A673 (cell line): ENCODE results near the gene PPTC7. TPM values are rescaled to one million over a fixed set of nuclear protein-coding genes. Genes with fewer than 3 reads are reported as not detected.
"Not testable (repeated sequence)": the region's sequence is repeated elsewhere in the genome, so short reads cannot be mapped to it uniquely, and the experiment has no call there.

ENCODE experiments used
- BruUV-seq: library from RNA; stranded (reverse); fragments of 400-500 nt; replicated peaks from 2 replicates; lab custom pipeline; 2021; lab: Mats Ljungman, UMichigan
- CTCF ChIA-PET: fragments of 300-600 bp; sonication (Branson Sonifier 250); formaldehyde crosslinking; loops from one replicate; lab custom pipeline; 2022; ENCODE audit warnings: antibody characterized with exemption; lab: Charles Lee
- POLR2A ChIA-PET: fragments of 300-600 bp; sonication (Branson Sonifier 250); formaldehyde crosslinking; loops from one replicate; lab custom pipeline; 2022; ENCODE audit warnings: antibody characterized with exemption; ENCODE audit not compliant: low non-redundant PET; lab: Charles Lee
- DNase-seq: peaks from one replicate; pipeline ENCODE4 v3.0.0-alpha.2; 2015; ENCODE audit warnings: low spot score
- H3K27ac ChIP-seq: fragments of 200-600 bp; sonication (generic); 2 replicates; pipeline ENCODE4 v1.5.1; 2016; ENCODE audit warnings: mixed run types, low read depth, mild to moderate bottlenecking, mixed read lengths, antibody characterized with exemption, low read length; ENCODE audit not compliant: poor library complexity, severe bottlenecking
- H3K27me3 ChIP-seq: fragments of 200-600 bp; sonication (generic); replicated peaks from 2 replicates; pipeline ENCODE4 v1.6.1; 2017; ENCODE audit warnings: mixed run types, low read depth, mild to moderate bottlenecking, mixed read lengths, antibody characterized with exemption, low read length; ENCODE audit not compliant: insufficient read depth, poor library complexity
- H3K36me3 ChIP-seq: fragments of 200-600 bp; sonication (generic); 2 replicates; pipeline ENCODE4 v1.6.1; 2016; ENCODE audit warnings: mixed run types, mild to moderate bottlenecking, mixed read lengths, antibody characterized with exemption, low read length; ENCODE audit not compliant: insufficient read depth, poor library complexity, severe bottlenecking
- H3K4me1 ChIP-seq: fragments of 200-600 bp; sonication (generic); 2 replicates; pipeline ENCODE4 v1.6.1; 2017; ENCODE audit warnings: mixed run types, mild to moderate bottlenecking, mixed read lengths, antibody characterized with exemption, low read length; ENCODE audit not compliant: insufficient read depth, poor library complexity, severe bottlenecking
- H3K4me3 ChIP-seq: fragments of 200-600 bp; sonication (generic); 2 replicates; pipeline ENCODE4 v1.5.1; 2016; ENCODE audit warnings: low read depth, mixed run types, mild to moderate bottlenecking, mixed read lengths, low read length; ENCODE audit not compliant: poor library complexity, severe bottlenecking
- H3K9me3 ChIP-seq: fragments of 200-600 bp; sonication (generic); 2 replicates; pipeline ENCODE4 v1.6.1; 2016; ENCODE audit warnings: mixed run types, low read depth, mild to moderate bottlenecking, mixed read lengths, antibody characterized with exemption, low read length; ENCODE audit not compliant: poor library complexity, severe bottlenecking
- EZH2 ChIP-seq: fragments of 200-600 bp; sonication (generic); IDR thresholded peaks from 2 replicates; pipeline ENCODE4 v1.6.1; 2017; ENCODE audit warnings: borderline replicate concordance, low read depth, mild to moderate bottlenecking, mixed read lengths, antibody characterized with exemption, low read length; ENCODE audit not compliant: poor library complexity, severe bottlenecking
- intact Hi-C: fragments of 100-400 bp; cut with micrococcal nuclease; formaldehyde crosslinking; loops from one replicate; pipeline ENCODE4 v1.10.0; 2022; ENCODE audit not compliant: unreplicated experiment
- total RNA-seq: library from RNA; stranded (reverse); gene quantifications from 2 replicates; pipeline ENCODE4 v1.2.3, GENCODE V29; 2021
- TF ChIP-seq, protein P1 (sequence below): fragments of 300-800, 200-600 bp; sonication (generic); conservative IDR thresholded peaks from 2 replicates; pipeline ENCODE4 v1.5.1; 2017; ENCODE audit warnings: low read depth, mild to moderate bottlenecking, antibody characterized with exemption, low read length, moderate library complexity, mixed read lengths

Gene PPTC7
- total RNA-seq, 1 experiment from 2014 or later = 30.9 TPM

DNA sequence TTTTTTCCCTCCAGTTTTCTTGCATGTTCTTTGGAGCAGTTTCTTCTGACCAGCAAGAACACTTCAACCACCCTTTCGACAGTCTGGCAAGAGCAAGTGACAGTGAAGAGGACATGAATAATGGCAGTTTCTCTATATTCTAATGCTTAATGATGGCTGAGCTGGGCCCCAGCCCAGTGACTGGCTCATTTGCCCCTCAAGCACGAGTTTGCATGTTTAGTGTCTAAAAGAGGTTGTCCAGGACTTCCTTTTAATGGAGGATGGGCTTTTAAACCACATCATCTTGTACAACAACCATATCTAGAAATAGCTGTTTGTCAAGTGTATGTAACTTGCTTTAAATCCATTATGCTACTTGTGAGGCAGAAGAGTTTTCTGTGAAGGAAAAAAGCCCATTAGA lies 52.6 kb downstream of the PPTC7 start:
- intact Hi-C loops = no loop called here
- Histone ChIP-seq H3K36me3 (peaks cover 12% of the 10 kb centered on the region), H3K27ac (no peak overlapping the region), H3K4me3 (no peak overlapping the region), H3K9me3 (no peaks in the 10 kb centered on the region), H3K27me3 (no peaks in the 10 kb centered on the region), H3K4me1 (peaks cover 12% of the 10 kb centered on the region)
- BruUV-seq = no TSS peak
- DNase-seq = no peak
- CTCF ChIA-PET = no interaction called here
- POLR2A ChIA-PET = no interaction called here
- no peak for TF ChIP-seq EZH2
- TF ChIP-seq, protein P1, sequence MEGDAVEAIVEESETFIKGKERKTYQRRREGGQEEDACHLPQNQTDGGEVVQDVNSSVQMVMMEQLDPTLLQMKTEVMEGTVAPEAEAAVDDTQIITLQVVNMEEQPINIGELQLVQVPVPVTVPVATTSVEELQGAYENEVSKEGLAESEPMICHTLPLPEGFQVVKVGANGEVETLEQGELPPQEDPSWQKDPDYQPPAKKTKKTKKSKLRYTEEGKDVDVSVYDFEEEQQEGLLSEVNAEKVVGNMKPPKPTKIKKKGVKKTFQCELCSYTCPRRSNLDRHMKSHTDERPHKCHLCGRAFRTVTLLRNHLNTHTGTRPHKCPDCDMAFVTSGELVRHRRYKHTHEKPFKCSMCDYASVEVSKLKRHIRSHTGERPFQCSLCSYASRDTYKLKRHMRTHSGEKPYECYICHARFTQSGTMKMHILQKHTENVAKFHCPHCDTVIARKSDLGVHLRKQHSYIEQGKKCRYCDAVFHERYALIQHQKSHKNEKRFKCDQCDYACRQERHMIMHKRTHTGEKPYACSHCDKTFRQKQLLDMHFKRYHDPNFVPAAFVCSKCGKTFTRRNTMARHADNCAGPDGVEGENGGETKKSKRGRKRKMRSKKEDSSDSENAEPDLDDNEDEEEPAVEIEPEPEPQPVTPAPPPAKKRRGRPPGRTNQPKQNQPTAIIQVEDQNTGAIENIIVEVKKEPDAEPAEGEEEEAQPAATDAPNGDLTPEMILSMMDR = no peak

DNA sequence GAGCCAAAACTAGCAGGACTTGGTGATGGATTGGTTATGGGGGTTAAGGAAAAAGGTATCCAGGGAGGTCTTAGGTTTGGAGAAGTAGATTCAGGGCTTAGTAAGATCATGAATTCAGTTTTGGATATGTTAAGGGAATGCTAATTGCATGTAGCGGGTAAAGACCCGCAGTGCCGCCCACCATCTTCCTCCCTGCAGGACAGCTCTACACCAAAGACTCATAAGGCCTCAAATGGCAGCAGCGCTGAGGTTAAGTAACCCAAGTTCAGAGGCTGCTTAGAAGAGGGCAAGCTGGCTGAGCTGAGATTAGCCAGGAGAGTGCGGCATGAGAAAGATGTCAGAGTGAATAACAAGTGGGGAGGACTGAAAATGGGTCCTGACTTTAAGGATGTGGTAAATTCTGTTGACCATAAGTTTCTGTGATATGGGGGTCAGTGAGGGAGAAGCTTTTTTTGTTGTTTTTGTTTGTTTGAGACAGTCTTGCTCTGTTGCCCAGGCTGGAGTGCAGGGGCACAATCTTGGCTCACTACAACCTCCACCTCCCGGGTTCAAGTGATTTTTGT lies 54.8 kb downstream of the PPTC7 start:
- CTCF ChIA-PET = interaction anchor here (0.7 kb wide), 1 partner anchor 209 kb away, joined by 3 read pairs; no protein-coding TSS in a partner anchor
- BruUV-seq = no TSS peak
- Histone ChIP-seq H3K27me3 (no peaks in the 10 kb centered on the region), H3K4me3 (no peak overlapping the region), H3K27ac (no peak overlapping the region), H3K4me1 (peaks cover 12% of the 10 kb centered on the region), H3K9me3 (no peaks in the 10 kb centered on the region), H3K36me3 (no peaks in the 10 kb centered on the region)
- POLR2A ChIA-PET = no interaction called here
- intact Hi-C loops = no loop called here
- no peak for TF ChIP-seq EZH2
- TF ChIP-seq, protein P1 = no peak
- DNase-seq = no peak

DNA sequence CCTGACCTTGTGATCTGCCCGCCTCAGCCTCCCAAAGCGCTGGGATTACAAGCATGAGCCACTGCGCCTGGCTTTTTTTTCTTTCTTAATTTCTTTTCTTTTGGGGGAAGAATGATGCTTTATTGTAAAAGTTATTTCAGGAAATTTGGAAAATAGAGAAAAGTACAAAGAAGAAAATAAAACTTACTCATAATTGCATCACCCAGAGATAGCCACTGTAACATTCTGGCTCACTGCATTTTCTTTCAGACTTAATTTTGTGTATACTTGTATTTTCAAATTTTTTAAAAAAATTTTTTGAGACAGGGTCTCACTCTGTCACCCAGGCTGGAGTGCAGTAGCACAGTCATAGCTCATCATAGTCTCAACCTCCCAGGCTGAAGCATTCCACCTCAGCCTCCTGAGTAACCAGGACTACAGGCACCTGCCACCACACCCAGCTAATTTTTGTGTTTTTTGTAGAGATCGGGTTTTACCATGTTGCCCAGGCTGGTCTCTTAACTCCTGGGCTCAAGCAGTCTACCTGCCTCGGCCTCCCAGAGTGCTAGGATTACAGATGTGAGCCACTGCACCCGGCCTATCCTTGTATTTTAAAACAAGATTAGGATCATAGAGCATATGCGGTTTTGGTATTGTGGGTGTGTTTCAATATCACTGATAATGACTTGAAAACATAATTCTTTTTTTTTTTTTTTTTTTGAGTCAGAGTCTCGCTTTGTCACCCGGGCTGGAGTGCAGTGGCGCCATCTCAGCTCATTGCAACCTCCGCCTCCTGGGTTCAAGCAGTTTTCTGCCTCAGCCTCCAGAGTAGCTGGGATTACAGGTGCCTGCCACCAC lies 62.0 kb downstream of the PPTC7 start:
- POLR2A ChIA-PET, H3K4me3 ChIP-seq, H3K36me3 ChIP-seq, intact Hi-C loops, BruUV-seq, DNase-seq, H3K27ac ChIP-seq, H3K4me1 ChIP-seq, H3K9me3 ChIP-seq, H3K27me3 ChIP-seq: not testable (repeated sequence)
- CTCF ChIA-PET = interaction anchor here (0.6 kb wide), 1 partner anchor 22 kb away, joined by 8 read pairs; no protein-coding TSS in a partner anchor

DNA sequence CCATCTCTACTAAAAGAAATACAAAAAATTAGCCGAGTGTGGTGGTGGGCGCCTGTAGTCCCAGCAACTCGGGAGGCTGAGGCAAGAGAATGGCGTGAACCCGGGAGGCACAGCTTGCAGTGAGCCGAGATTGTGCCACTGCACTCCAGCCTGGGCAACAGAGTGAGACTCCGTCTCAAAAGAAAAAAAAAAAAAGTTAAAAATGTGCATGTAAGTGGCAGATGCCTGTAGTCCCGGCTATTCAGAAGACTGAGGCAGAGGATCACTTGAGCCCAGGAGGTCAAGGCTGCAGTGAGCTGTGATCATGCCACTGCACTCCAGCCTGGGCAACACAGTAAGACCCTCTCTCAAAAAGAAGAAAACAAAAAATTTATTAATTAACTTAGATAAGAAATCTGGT lies 65.1 kb downstream of the PPTC7 start:
- DNase-seq, H3K4me3 ChIP-seq, H3K27me3 ChIP-seq, POLR2A ChIA-PET, H3K9me3 ChIP-seq, intact Hi-C loops, H3K36me3 ChIP-seq, BruUV-seq, H3K27ac ChIP-seq: not testable (repeated sequence)
- CTCF ChIA-PET = interaction anchor here (0.7 kb wide), 1 partner anchor 83 kb away, joined by 5 read pairs; no protein-coding TSS in a partner anchor
- peaks cover 13% of the 10 kb centered on the region for H3K4me1 ChIP-seq
